B cell (primary cell): ENCODE results near the gene CCBE1. TPM values are rescaled to one million over a fixed set of nuclear protein-coding genes. Genes with fewer than 3 reads are reported as not detected.

ENCODE experiments used
- ATAC-seq: fragments of 200-7000 bp; cut with Tn5 transposase; one replicate; pipeline ENCODE4 v1.10.0; 2021; ENCODE audit warnings: low read depth, mild to moderate bottlenecking, moderate number of reproducible peaks, moderate library complexity
- CTCF ChIA-PET: fragments of 350-600 bp; sonication (Branson Sonifier 250); formaldehyde crosslinking; loops from one replicate; lab custom pipeline; 2021; ENCODE audit warnings: antibody characterized with exemption, inconsistent platforms; lab: Charles Lee
- POLR2A ChIA-PET: fragments of 350-600 bp; sonication (Branson Sonifier 250); formaldehyde crosslinking; loops from one replicate; lab custom pipeline; 2021; ENCODE audit warnings: antibody characterized with exemption; lab: Charles Lee
- DNase-seq: peaks from one replicate; pipeline ENCODE4 v3.0.0; 2013
- H2AFZ ChIP-seq: 2 replicates; pipeline ENCODE4 v1.6.1; 2012; ENCODE audit warnings: mild to moderate bottlenecking, low read depth, low read length; ENCODE audit not compliant: insufficient read depth, poor library complexity, severe bottlenecking
- H3K27ac ChIP-seq, 2 donors: 1 replicate in 1 of 2; 2 replicates in 1 of 2; pipeline ENCODE4 v1.5.1; 2012 to 2013; ENCODE audit warnings: low read length in 2 of 2, mild to moderate bottlenecking in 2 of 2, moderate library complexity in 1 of 2
- H3K27me3 ChIP-seq, 4 experiments: fragments of 200-600 bp in 1 of 4; sonication (generic) in 1 of 4; replicated peaks in 1 of 4; 1 replicate in 2 of 4; 2 replicates in 2 of 4; pipeline versions ENCODE4 v1.6.1 to v1.7.0; 2013 to 2016; ENCODE audit warnings: low read length in 3 of 4, mild to moderate bottlenecking in 2 of 4, mixed read lengths in 1 of 4, moderate library complexity in 1 of 4; ENCODE audit not compliant: insufficient read depth in 4 of 4, control insufficient read depth in 3 of 4; ENCODE audit errors: control extremely low read depth in 1 of 4
- H3K36me3 ChIP-seq, 2 experiments: replicated peaks in 1 of 2; 1 replicate in 1 of 2; 2 replicates in 1 of 2; pipeline versions ENCODE4 v1.6.1 to v1.7.1; 2013; ENCODE audit warnings: low read length in 1 of 2; ENCODE audit not compliant: insufficient read depth in 2 of 2, control insufficient read depth in 1 of 2; ENCODE audit errors: control extremely low read depth in 1 of 2, extremely low read depth in 1 of 2
- H3K4me1 ChIP-seq, 2 donors: fragments of 200-600 bp in 1 of 2; sonication (generic) in 1 of 2; 1 replicate in 1 of 2; 2 replicates in 1 of 2; pipeline versions ENCODE4 v1.5.1 to v1.6.1; 2013 to 2017; ENCODE audit warnings: low read length in 2 of 2; ENCODE audit not compliant: control insufficient read depth in 2 of 2, insufficient read depth in 2 of 2
- H3K4me2 ChIP-seq: replicated peaks from 2 replicates; pipeline ENCODE3; 2012; ENCODE audit warnings: mild to moderate bottlenecking, low read depth, low read length; ENCODE audit not compliant: poor library complexity, severe bottlenecking
- H3K4me3 ChIP-seq, 5 experiments: fragments of 200-600 bp in 1 of 5; sonication (generic) in 1 of 5; 1 replicate in 3 of 5; 2 replicates in 2 of 5; pipeline versions ENCODE4 v1.5.1 to v1.7.0; 2011 to 2016; ENCODE audit warnings: low read length in 4 of 5, mild to moderate bottlenecking in 4 of 5, low read depth in 2 of 5, control low read depth in 1 of 5, moderate library complexity in 1 of 5; ENCODE audit not compliant: insufficient read depth in 1 of 5; ENCODE audit errors: control extremely low read depth in 1 of 5, extremely low read depth in 1 of 5
- H3K79me2 ChIP-seq: fragments of 200-600 bp; sonication (generic); one replicate; pipeline ENCODE4 v1.6.0; 2016; ENCODE audit warnings: low read length; ENCODE audit not compliant: control insufficient read depth, insufficient read depth
- H3K9ac ChIP-seq: fragments of 200-600 bp; sonication (generic); 2 replicates; pipeline ENCODE4 v1.6.1; 2017; ENCODE audit warnings: mild to moderate bottlenecking, low read length, moderate library complexity
- H3K9me3 ChIP-seq, 3 donors: one replicate each; pipeline versions ENCODE4 v1.6.1 to v1.7.1; 2013; ENCODE audit warnings: low read length in 2 of 3; ENCODE audit not compliant: control insufficient read depth in 2 of 3, insufficient read depth in 1 of 3; ENCODE audit errors: control extremely low read depth in 1 of 3
- H4K20me1 ChIP-seq: 2 replicates; pipeline ENCODE4 v1.6.0; 2012; ENCODE audit warnings: mild to moderate bottlenecking, low read length; ENCODE audit not compliant: insufficient read depth, control insufficient read depth, poor library complexity, severe bottlenecking
- H3K27ac Mint-ChIP-seq: one replicate; pipeline ENCODE4 v1.8.0; 2021; ENCODE audit warnings: mixed read lengths
- H3K27me3 Mint-ChIP-seq: one replicate; pipeline ENCODE4 v1.8.0; 2021; ENCODE audit warnings: mixed read lengths
- H3K4me1 Mint-ChIP-seq: one replicate; pipeline ENCODE4 v1.8.0; 2021; ENCODE audit warnings: mixed read lengths
- H3K4me3 Mint-ChIP-seq: one replicate; pipeline ENCODE4 v1.8.0; 2021; ENCODE audit warnings: mixed read lengths
- H3K9me3 Mint-ChIP-seq: one replicate; pipeline ENCODE4 v1.8.0; 2022; ENCODE audit warnings: mixed read lengths; ENCODE audit not compliant: insufficient read depth
- EZH2 ChIP-seq: IDR thresholded peaks from 2 replicates; pipeline ENCODE4 v1.6.1; 2012; ENCODE audit warnings: borderline replicate concordance, low read depth, mild to moderate bottlenecking, moderate library complexity, low read length; ENCODE audit not compliant: insufficient read depth, poor library complexity, severe bottlenecking
- WGBS: methylation state at CpG from one replicate; pipeline ENCODE4 v1.1.5; 2013; ENCODE audit warnings: missing lambda C conversion rate; ENCODE audit not compliant: insufficient coverage; 5-methylcytosine and 5-hydroxymethylcytosine counted together
- intact Hi-C: fragments of 100-400 bp; cut with micrococcal nuclease; formaldehyde crosslinking; loops from one replicate; pipeline ENCODE4 v1.10.0; 2022
- polyA plus RNA-seq: library from polyadenylated mRNA; depleted of rRNA; stranded (reverse); fragments of >200 nt; gene quantifications from 2 replicates; pipeline ENCODE4 v1.2.3, GENCODE V29; 2012
- total RNA-seq, 2 donors: library from RNA; stranded (reverse); fragments of 120-200 nt in 1 of 2; gene quantifications; 1 replicate in 1 of 2; 2 replicates in 1 of 2; pipeline versions ENCODE4 v1.2.3 to v1.2.4, GENCODE V29; 2013 to 2022
- TF ChIP-seq, protein P1 (sequence below): fragments of 200-600 bp; IDR thresholded peaks from one replicate; pipeline ENCODE4 v1.8.0; 2022; ENCODE audit warnings: antibody characterized with exemption, mild to moderate bottlenecking

Gene CCBE1
- total and polyA plus RNA-seq, 2 donors (not counting 1 experiment from before 2014, with no cell fraction given): not detected

DNA sequence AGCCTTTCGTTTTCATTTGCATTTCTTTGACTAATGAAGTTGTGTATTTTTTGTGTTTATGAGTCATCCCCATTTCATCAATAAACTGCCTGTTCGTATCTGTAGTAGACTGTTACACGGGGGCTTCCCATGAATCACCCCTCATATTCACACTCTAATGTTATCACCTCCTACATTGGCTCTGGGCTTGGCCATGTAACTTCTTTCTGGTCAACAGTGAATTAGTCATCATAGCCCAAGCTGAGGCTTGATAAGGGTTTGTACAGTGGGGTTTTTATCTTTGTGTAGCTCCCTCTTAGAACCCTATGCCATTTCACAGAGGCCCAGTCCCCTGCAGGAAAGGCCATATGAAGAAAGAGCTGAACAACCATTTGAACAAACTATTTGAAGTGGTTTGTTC, 151.0 kb downstream of the CCBE1 start:
- WGBS: no CpG with 5 or more reads among the region's 3 CpGs
- H3K27ac Mint-ChIP-seq: no peak overlapping the region
- Histone ChIP-seq H3K4me3 (no peak overlapping the region), H3K4me1 (no peaks in the 10 kb centered on the region), H3K9me3 (no peaks in the 10 kb centered on the region), H3K9ac (no peak overlapping the region), H2AFZ (no peak overlapping the region), H3K27me3 (peaks cover 0 to 4% (median 0%) of the 10 kb centered on the region in 4 experiments), H3K79me2 (no peaks in the 10 kb centered on the region), H3K36me3 (no peaks in the 10 kb centered on the region), H4K20me1 (no peaks in the 10 kb centered on the region), H3K4me2 (no peak overlapping the region), H3K27ac (no peak overlapping the region)
- ATAC-seq (no peak), DNase-seq (no peak)
- H3K4me1 Mint-ChIP-seq: no peaks in the 10 kb centered on the region
- intact Hi-C loops: no loop called here
- no peak overlapping the region for H3K4me3 Mint-ChIP-seq
- ChIA-PET CTCF (no interaction called here), POLR2A (no interaction called here)
- TF ChIP-seq, protein P1, sequence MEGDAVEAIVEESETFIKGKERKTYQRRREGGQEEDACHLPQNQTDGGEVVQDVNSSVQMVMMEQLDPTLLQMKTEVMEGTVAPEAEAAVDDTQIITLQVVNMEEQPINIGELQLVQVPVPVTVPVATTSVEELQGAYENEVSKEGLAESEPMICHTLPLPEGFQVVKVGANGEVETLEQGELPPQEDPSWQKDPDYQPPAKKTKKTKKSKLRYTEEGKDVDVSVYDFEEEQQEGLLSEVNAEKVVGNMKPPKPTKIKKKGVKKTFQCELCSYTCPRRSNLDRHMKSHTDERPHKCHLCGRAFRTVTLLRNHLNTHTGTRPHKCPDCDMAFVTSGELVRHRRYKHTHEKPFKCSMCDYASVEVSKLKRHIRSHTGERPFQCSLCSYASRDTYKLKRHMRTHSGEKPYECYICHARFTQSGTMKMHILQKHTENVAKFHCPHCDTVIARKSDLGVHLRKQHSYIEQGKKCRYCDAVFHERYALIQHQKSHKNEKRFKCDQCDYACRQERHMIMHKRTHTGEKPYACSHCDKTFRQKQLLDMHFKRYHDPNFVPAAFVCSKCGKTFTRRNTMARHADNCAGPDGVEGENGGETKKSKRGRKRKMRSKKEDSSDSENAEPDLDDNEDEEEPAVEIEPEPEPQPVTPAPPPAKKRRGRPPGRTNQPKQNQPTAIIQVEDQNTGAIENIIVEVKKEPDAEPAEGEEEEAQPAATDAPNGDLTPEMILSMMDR: no peak
- TF ChIP-seq EZH2: no peak
- peaks cover 6% of the 10 kb centered on the region for H3K27me3 Mint-ChIP-seq
- H3K9me3 Mint-ChIP-seq: peaks cover 6% of the 10 kb centered on the region

DNA sequence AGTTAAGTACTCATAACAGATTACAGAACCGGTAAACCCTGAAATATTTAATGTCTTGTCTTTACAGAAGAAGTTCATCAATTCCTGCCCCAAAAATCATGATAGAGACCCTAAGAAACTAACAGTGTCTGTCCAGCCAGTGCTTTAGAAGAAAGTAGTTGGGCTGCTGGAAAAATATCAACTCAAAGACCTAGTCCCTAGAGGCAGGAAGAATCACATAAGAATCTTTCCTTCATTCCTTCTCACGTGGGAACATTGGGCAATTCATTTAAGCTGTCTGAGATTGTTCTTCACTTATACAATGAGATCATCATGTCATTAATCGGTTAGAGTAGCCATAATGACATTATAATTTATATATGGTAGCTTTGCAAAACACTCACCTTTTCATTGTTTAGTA, 156.4 kb downstream of the CCBE1 start:
- Histone ChIP-seq H3K9me3 (no peaks in the 10 kb centered on the region), H2AFZ (no peak overlapping the region), H3K4me3 (no peak overlapping the region), H3K79me2 (no peaks in the 10 kb centered on the region), H3K9ac (no peak overlapping the region), H4K20me1 (no peaks in the 10 kb centered on the region), H3K4me2 (no peak overlapping the region), H3K4me1 (no peaks in the 10 kb centered on the region), H3K27ac (no peak overlapping the region), H3K27me3 (no peaks in the 10 kb centered on the region), H3K36me3 (no peaks in the 10 kb centered on the region)
- peaks cover 17% of the 10 kb centered on the region for H3K27me3 Mint-ChIP-seq
- POLR2A ChIA-PET: no interaction called here
- intact Hi-C loops: no loop called here
- no peaks in the 10 kb centered on the region for H3K9me3 Mint-ChIP-seq
- DNase-seq: no peak
- TF ChIP-seq EZH2: no peak
- TF ChIP-seq, protein P1: no peak
- ATAC-seq: no peak
- H3K4me1 Mint-ChIP-seq: no peaks in the 10 kb centered on the region
- no peak overlapping the region for H3K4me3 Mint-ChIP-seq
- H3K27ac Mint-ChIP-seq: no peak overlapping the region
- no CpG with 5 or more reads among the region's 3 CpGs for WGBS
- CTCF ChIA-PET: no interaction called here
